Measurements from ENCODE around the gene AZGP1. TPM values are rescaled to one million over a fixed set of nuclear protein-coding genes. Genes with fewer than 3 reads are reported as not detected.

AZGP1 gene
- total RNA-seq, 4 donors from 2014 or later, result 2.6 to 10.3 (median 4.2) TPM; not detected in 1

GRCh38 chr7:100021297-100021696, 45.5 kb upstream of the AZGP1 start:
- H3K9me3 ChIP-seq, result no peaks in the 10 kb centered on the region
- TF ChIP-seq POLR2A (IDR thresholded peaks at IDR 0.05), result no peak
- intact Hi-C loops (cut with DNase I; ENCODE audit: low total_unique reads) (no loop called here), in situ Hi-C loops (cut with MboI; ENCODE audit: low sequenced_read_pairs in 4 of 4) (no loop called here)
- DNase-seq, result no peak
- no peak overlapping the region for H3K27ac ChIP-seq
- peaks cover 9 to 47% of the 10 kb centered on the region in 2 donors for H3K36me3 ChIP-seq
- H3K4me1 ChIP-seq, result peaks cover 17 to 21% of the 10 kb centered on the region in 2 donors
- H3K27me3 ChIP-seq, result no peaks in the 10 kb centered on the region
- no peak overlapping the region for H3K4me3 ChIP-seq
- ATAC-seq, result no peak

GRCh38 chr7:100019908-100020307, 44.1 kb upstream of the AZGP1 start:
- intact Hi-C loops (cut with DNase I; ENCODE audit: low total_unique reads) (loop anchor here (10.0 kb wide), 1 partner anchor 105 kb away; the partner anchor contains the start of gene MBLAC1), in situ Hi-C loops (cut with MboI; ENCODE audit: low sequenced_read_pairs in 4 of 4) (no loop called here)
- Histone ChIP-seq H3K9me3 (no peaks in the 10 kb centered on the region), H3K4me1 (peaks cover 17 to 25% of the 10 kb centered on the region in 2 donors), H3K36me3 (peaks cover 9 to 33% of the 10 kb centered on the region in 2 donors), H3K27me3 (no peaks in the 10 kb centered on the region), H3K4me3 (no peak overlapping the region), H3K27ac (no peak overlapping the region)
- no peak for TF ChIP-seq POLR2A (IDR thresholded peaks at IDR 0.05)
- TF ChIP-seq CTCF (IDR thresholded peaks at IDR 0.05 in 4 of 5, conservative IDR thresholded peaks at IDR 0.05 in 1 of 5), result no peak
- ATAC-seq (no peak), DNase-seq (no peak)

- no peak for ATAC-seq
- Histone ChIP-seq H3K4me1 (peaks cover 17 to 25% of the 10 kb centered on the region in 2 donors), H3K4me3 (no peak overlapping the region), H3K36me3 (peaks cover 0 to 14% of the 10 kb centered on the region in 2 donors), H3K27ac (peak overlapping the region in 1 of 4 donors; percentile 92), H3K27me3 (no peaks in the 10 kb centered on the region), H3K9me3 (no peaks in the 10 kb centered on the region)
- no peak for DNase-seq
- in situ Hi-C loops (cut with MboI; ENCODE audit: low sequenced_read_pairs in 4 of 4), result no loop called here
- TF ChIP-seq CTCF (IDR thresholded peaks at IDR 0.05 in 4 of 5, conservative IDR thresholded peaks at IDR 0.05 in 1 of 5) (no peak), POLR2A (IDR thresholded peaks at IDR 0.05) (no peak)
- intact Hi-C loops (cut with DNase I; ENCODE audit: low total_unique reads), result loop anchor here (10.0 kb wide), 1 partner anchor 107 kb away; the partner anchor contains the start of gene MBLAC1
Observed at GRCh38 chr7:100017875-100018274, 42.0 kb upstream of the AZGP1 start.

- H3K9me3 ChIP-seq, result no peaks in the 10 kb centered on the region
- DNase-seq, result no peak
- intact Hi-C loops (cut with DNase I; ENCODE audit: low total_unique reads) (loop anchor here (10.0 kb wide), 1 partner anchor 108 kb away; the partner anchor contains the start of gene MBLAC1), in situ Hi-C loops (cut with MboI; ENCODE audit: low sequenced_read_pairs in 4 of 4) (no loop called here)
- H3K36me3 ChIP-seq, result peaks cover 0 to 14% of the 10 kb centered on the region in 2 donors
- H3K27ac ChIP-seq, result peak overlapping the region; percentile 92 to 99 (median 98)
- peaks cover 17 to 25% of the 10 kb centered on the region in 2 donors for H3K4me1 ChIP-seq
- H3K4me3 ChIP-seq, result peak overlapping the region in 3 of 4 donors; percentile 64 to 98 (median 91)
- TF ChIP-seq CTCF (IDR thresholded peaks at IDR 0.05 in 4 of 5, conservative IDR thresholded peaks at IDR 0.05 in 1 of 5) (no peak), POLR2A (IDR thresholded peaks at IDR 0.05) (no peak)
- H3K27me3 ChIP-seq, result no peaks in the 10 kb centered on the region
- no peak for ATAC-seq
Observed at GRCh38 chr7:100017300-100017699, 41.5 kb upstream of the AZGP1 start.

GRCh38 chr7:100016215-100016901, 40.5 kb upstream of the AZGP1 start:
- DNase-seq, result no peak
- intact Hi-C loops (cut with DNase I; ENCODE audit: low total_unique reads) (loop anchor here (1.0 to 10.0 kb wide), 2 partner anchors 65 to 108 kb away; partner anchors contain the start of genes MBLAC1 and ZNF3), in situ Hi-C loops (cut with MboI; ENCODE audit: low sequenced_read_pairs in 4 of 4) (no loop called here)
- TF ChIP-seq CTCF (IDR thresholded peaks at IDR 0.05 in 4 of 5, conservative IDR thresholded peaks at IDR 0.05 in 1 of 5), result no peak
- no peak for TF ChIP-seq POLR2A (IDR thresholded peaks at IDR 0.05)
- Histone ChIP-seq H3K4me1 (peaks cover 17 to 25% of the 10 kb centered on the region in 2 donors), H3K27ac (peak overlapping the region; percentile 92 to 99 (median 98)), H3K27me3 (no peaks in the 10 kb centered on the region), H3K9me3 (no peaks in the 10 kb centered on the region), H3K36me3 (peaks cover 0 to 7% of the 10 kb centered on the region in 2 donors), H3K4me3 (peak overlapping the region; percentile 64 to 99 (median 94))
- peak; percentile 13 for ATAC-seq

Measured in gastrocnemius medialis (tissue), 4 donors.